Liver (tissue), 9 donors: ENCODE measurements around the gene FAM151A. TPM values are rescaled to one million over a fixed set of nuclear protein-coding genes. Genes with fewer than 3 reads are reported as not detected.

Source experiments
- DNase-seq: peaks from one replicate; pipeline ENCODE4 v3.0.0-alpha.2; 2017; ENCODE audit warnings: low spot score
- H3K27ac ChIP-seq, 2 donors: one replicate each; pipeline ENCODE4 v1.7.0; 2013; ENCODE audit warnings: inconsistent platforms in 2 of 2, low read length in 2 of 2, control low read depth in 1 of 2, low read depth in 1 of 2, mild to moderate bottlenecking in 1 of 2
- H3K27me3 ChIP-seq, 4 donors: one replicate each; pipeline versions ENCODE4 v1.6.1 to v1.7.0; 2013; ENCODE audit warnings: low read length in 3 of 4, inconsistent platforms in 1 of 4, mild to moderate bottlenecking in 1 of 4, moderate library complexity in 1 of 4; ENCODE audit not compliant: control insufficient read depth in 4 of 4, insufficient read depth in 4 of 4
- H3K36me3 ChIP-seq, 4 donors: one replicate each; pipeline versions ENCODE4 v1.6.1 to v1.7.0; 2013; ENCODE audit warnings: low read length in 3 of 4, mild to moderate bottlenecking in 3 of 4, low read depth in 1 of 4, moderate library complexity in 1 of 4; ENCODE audit not compliant: control insufficient read depth in 4 of 4, insufficient read depth in 3 of 4
- H3K4me1 ChIP-seq, 4 donors: one replicate each; pipeline versions ENCODE4 v1.6.1 to v1.7.0; 2013; ENCODE audit warnings: low read length in 3 of 4, mild to moderate bottlenecking in 3 of 4, moderate library complexity in 1 of 4; ENCODE audit not compliant: control insufficient read depth in 4 of 4, insufficient read depth in 4 of 4
- H3K4me3 ChIP-seq, 3 donors: one replicate each; pipeline versions ENCODE4 v1.6.1 to v1.7.0; 2013; ENCODE audit warnings: low read length in 3 of 3, control low read depth in 1 of 3, low read depth in 1 of 3, mild to moderate bottlenecking in 1 of 3
- H3K9ac ChIP-seq, 2 donors: one replicate each; pipeline ENCODE4 v1.7.0; 2013; ENCODE audit warnings: low read length in 2 of 2, mild to moderate bottlenecking in 2 of 2, moderate library complexity in 2 of 2, control low read depth in 1 of 2, low read depth in 1 of 2
- H3K9me3 ChIP-seq, 4 donors: one replicate each; pipeline versions ENCODE4 v1.6.1 to v1.7.0; 2013; ENCODE audit warnings: low read length in 3 of 4; ENCODE audit not compliant: control insufficient read depth in 4 of 4
- ATF3 ChIP-seq: IDR thresholded peaks from 2 replicates; pipeline ENCODE4 v1.6.1; 2016; ENCODE audit warnings: antibody characterized with exemption
- CTCF ChIP-seq: fragments of 150-350 bp; IDR thresholded peaks from 2 replicates; pipeline ENCODE4 v1.5.1; 2017; ENCODE audit warnings: improper control_type of control experiment, low read depth, low read length; ENCODE audit not compliant: missing input control
- EGR1 ChIP-seq, 2 donors: IDR thresholded peaks; 2 replicates each; pipeline ENCODE4 v1.6.1; 2016 to 2018; ENCODE audit warnings: antibody characterized with exemption in 2 of 2, low read depth in 2 of 2
- FOXA1 ChIP-seq: IDR thresholded peaks from 2 replicates; pipeline ENCODE4 v1.6.1; 2016; ENCODE audit warnings: antibody characterized with exemption
- FOXA2 ChIP-seq: IDR thresholded peaks from 2 replicates; pipeline ENCODE4 v1.6.1; 2016; ENCODE audit warnings: antibody characterized with exemption
- GABPA ChIP-seq, 2 donors: IDR thresholded peaks in 1 of 2; conservative IDR thresholded peaks in 1 of 2; 2 replicates each; pipeline ENCODE4 v1.6.1; 2016; ENCODE audit warnings: antibody characterized with exemption in 2 of 2, mild to moderate bottlenecking in 1 of 2, moderate library complexity in 1 of 2
- HNF4G ChIP-seq: IDR thresholded peaks from 2 replicates; pipeline ENCODE4 v1.6.1; 2016; ENCODE audit warnings: antibody characterized with exemption
- JUND ChIP-seq, 2 donors: IDR thresholded peaks; 2 replicates each; pipeline ENCODE4 v1.6.1; 2016; ENCODE audit warnings: antibody characterized with exemption in 2 of 2
- NR2F2 ChIP-seq: IDR thresholded peaks from 2 replicates; pipeline ENCODE4 v1.6.1; 2016; ENCODE audit warnings: antibody characterized with exemption
- RAD21 ChIP-seq, 2 donors: IDR thresholded peaks; 2 replicates each; pipeline ENCODE4 v1.6.1; 2016; ENCODE audit warnings: antibody characterized with exemption in 2 of 2, mild to moderate bottlenecking in 2 of 2
- REST ChIP-seq: IDR thresholded peaks from 2 replicates; pipeline ENCODE4 v1.6.1; 2016; ENCODE audit warnings: antibody characterized with exemption, mild to moderate bottlenecking
- RXRA ChIP-seq, 2 donors: IDR thresholded peaks; 2 replicates each; pipeline ENCODE4 v1.6.1; 2017 to 2018; ENCODE audit warnings: antibody characterized with exemption in 2 of 2, mild to moderate bottlenecking in 1 of 2
- SP1 ChIP-seq: IDR thresholded peaks from 2 replicates; pipeline ENCODE4 v1.6.1; 2018; ENCODE audit warnings: antibody characterized with exemption, mild to moderate bottlenecking
- YY1 ChIP-seq: IDR thresholded peaks from 2 replicates; pipeline ENCODE4 v1.6.1; 2016; ENCODE audit warnings: antibody characterized with exemption, mild to moderate bottlenecking
- ZBTB33 ChIP-seq: IDR thresholded peaks from 2 replicates; pipeline ENCODE4 v1.6.1; 2016; ENCODE audit warnings: antibody characterized with exemption
- WGBS: extraction: QIAGEN DNeasy Blood & Tissue Kit; methylation state at CpG from one replicate; pipeline ENCODE4 v1.1.7; 2013; 5-methylcytosine and 5-hydroxymethylcytosine counted together
- polyA plus RNA-seq, 2 donors: library from polyadenylated mRNA; stranded (reverse) in 1 of 2; unstranded in 1 of 2; fragments of 200-250 nt in 1 of 2; fragments of >200 nt in 1 of 2; fragmentation: Nextera tagmentation in 1 of 2; extraction: Ambion mirVana in 1 of 2; gene quantifications; one replicate each; pipeline versions ENCODE4 v1.2.1 to v1.2.3, GENCODE V29; 2013 to 2015
- total RNA-seq, 2 donors: library from RNA; depleted of rRNA; stranded (reverse); fragments of >200 nt; gene quantifications; one replicate each; pipeline ENCODE4 v1.2.3, GENCODE V29; 2014
- donor health status: healthy.
- donor health status: healthy.
- donor health status: healthy.
- donor health status: healthy.
- donor health status: healthy.

The FAM151A gene
- total and polyA plus RNA-seq, 4 donors, result 1.5 to 25.1 (median 4.7) TPM

GRCh38 chr1:54585181-54586066 lies 37.9 kb downstream of the FAM151A start:
- Histone ChIP-seq H3K9ac (no peak overlapping the region), H3K4me1 (peaks cover 3 to 29% (median 13%) of the 10 kb centered on the region in 4 donors), H3K27me3 (no peaks in the 10 kb centered on the region), H3K9me3 (no peaks in the 10 kb centered on the region), H3K36me3 (no peaks in the 10 kb centered on the region), H3K27ac (no peak overlapping the region), H3K4me3 (no peak overlapping the region)
- no peak for DNase-seq
- WGBS, result 92% methylated on average over 15 of the region's 15 CpGs
- TF ChIP-seq RAD21 (IDR thresholded peaks at IDR 0.05) (no peak), ZBTB33 (no peak), RXRA (IDR thresholded peaks at IDR 0.05) (no peak), EGR1 (IDR thresholded peaks at IDR 0.05; ENCODE audit: low read depth in 2 of 2) (no peak), SP1 (no peak), HNF4G (no peak), JUND (IDR thresholded peaks at IDR 0.05) (no peak), CTCF (no peak), REST (no peak), FOXA2 (no peak), GABPA (IDR thresholded peaks at IDR 0.05 in 1 of 2, conservative IDR thresholded peaks at IDR 0.05 in 1 of 2) (no peak), YY1 (no peak), ATF3 (no peak), NR2F2 (no peak)

- no peak overlapping the region for H3K27ac ChIP-seq
- H3K27me3 ChIP-seq, result no peaks in the 10 kb centered on the region
- H3K9ac ChIP-seq, result no peak overlapping the region
- WGBS, result 98% methylated on average over 17 of the region's 17 CpGs
- H3K4me1 ChIP-seq, result peaks cover 3 to 24% (median 12%) of the 10 kb centered on the region in 4 donors
- H3K9me3 ChIP-seq, result no peaks in the 10 kb centered on the region
- no peak for DNase-seq
- H3K4me3 ChIP-seq, result no peak overlapping the region
- no peaks in the 10 kb centered on the region for H3K36me3 ChIP-seq
- no peak for TF ChIP-seq ZBTB33
- no peak for TF ChIP-seq CTCF
- TF ChIP-seq FOXA1, result no peak
- no peak for TF ChIP-seq FOXA2
- TF ChIP-seq EGR1 (IDR thresholded peaks at IDR 0.05; ENCODE audit: low read depth in 2 of 2), result no peak
- no peak for TF ChIP-seq YY1
Measured at GRCh38 chr1:54584575-54584974, 38.8 kb downstream of the FAM151A start.
